IMR-90 (cell line): ENCODE measurements around the gene SLC4A7. TPM values are rescaled to one million over a fixed set of nuclear protein-coding genes. Genes with fewer than 3 reads are reported as not detected.

Source experiments
- ATAC-seq: fragments of 200-7000 bp; cut with Tn5 transposase; 2 replicates; pipeline ENCODE4 v1.9.1; 2020; ENCODE audit warnings: low read depth, mild to moderate bottlenecking, moderate library complexity
- BruUV-seq: library from RNA; stranded (reverse); fragments of 400-500 nt; replicated peaks from 2 replicates; lab custom pipeline; 2021; lab: Mats Ljungman, UMichigan
- CTCF ChIA-PET: fragments of 300-600 bp; formaldehyde crosslinking; extraction: SDS; loops from one replicate; lab custom pipeline; 2021; ENCODE audit warnings: antibody characterized with exemption; lab: Yijun Ruan, JAX
- POLR2A ChIA-PET: fragments of 300-600 bp; sonication (Branson Sonifier 250); formaldehyde crosslinking; loops from one replicate; lab custom pipeline; 2022; ENCODE audit warnings: antibody characterized with exemption; ENCODE audit not compliant: unreplicated experiment; lab: Charles Lee
- DNase-seq: peaks from one replicate; pipeline ENCODE4 v3.0.0; 2013
- H2AFZ ChIP-seq: replicated peaks from 2 replicates; pipeline ENCODE3; 2013; ENCODE audit warnings: low read length, mild to moderate bottlenecking; ENCODE audit not compliant: poor library complexity
- H2AK5ac ChIP-seq: 2 replicates; pipeline ENCODE4 v1.6.1; 2013; ENCODE audit warnings: low read depth, low read length, inconsistent platforms
- H2AK9ac ChIP-seq: replicated peaks from 2 replicates; pipeline ENCODE3; 2013; ENCODE audit warnings: mild to moderate bottlenecking, low read depth, low read length, moderate library complexity; ENCODE audit not compliant: poor library complexity
- H2BK120ac ChIP-seq: 2 replicates; pipeline ENCODE4 v1.6.1; 2013; ENCODE audit warnings: low read depth, low read length, inconsistent platforms
- H2BK15ac ChIP-seq: 3 replicates; pipeline ENCODE4 v1.6.1; 2013; ENCODE audit warnings: low read depth, low read length, inconsistent platforms
- H2BK20ac ChIP-seq: 2 replicates; pipeline ENCODE4 v1.6.1; 2013; ENCODE audit warnings: low read depth, mild to moderate bottlenecking, inconsistent platforms, low read length, moderate library complexity
- H2BK5ac ChIP-seq: 2 replicates; pipeline ENCODE4 v1.6.1; 2013; ENCODE audit warnings: mild to moderate bottlenecking, low read depth, low read length, inconsistent platforms; ENCODE audit not compliant: poor library complexity, severe bottlenecking
- H3K14ac ChIP-seq: replicated peaks from 2 replicates; pipeline ENCODE4 v1.6.1; 2013; ENCODE audit warnings: low read depth, low read length, inconsistent platforms
- H3K18ac ChIP-seq: 2 replicates; pipeline ENCODE4 v1.6.1; 2013; ENCODE audit warnings: low read depth, low read length, control low read depth
- H3K23ac ChIP-seq: 2 replicates; pipeline ENCODE4 v1.6.1; 2013; ENCODE audit warnings: low read depth, low read length, inconsistent platforms
- H3K27ac ChIP-seq: 2 replicates; pipeline ENCODE4 v1.5.1; 2013; ENCODE audit warnings: mild to moderate bottlenecking, control low read depth, low read length; ENCODE audit not compliant: insufficient read depth
- H3K27me3 ChIP-seq: 2 replicates; pipeline ENCODE4 v1.6.1; 2013; ENCODE audit warnings: low read length; ENCODE audit not compliant: control insufficient read depth, insufficient read depth
- H3K36me3 ChIP-seq: 2 replicates; pipeline ENCODE4 v1.6.1; 2013; ENCODE audit warnings: low read length, mixed read lengths; ENCODE audit not compliant: control insufficient read depth, insufficient read depth
- H3K4ac ChIP-seq: 2 replicates; pipeline ENCODE4 v1.6.1; 2013; ENCODE audit warnings: low read depth, low read length, inconsistent platforms
- H3K4me1 ChIP-seq: 2 replicates; pipeline ENCODE4 v1.6.1; 2013; ENCODE audit warnings: low read length, mixed read lengths; ENCODE audit not compliant: control insufficient read depth, insufficient read depth
- H3K4me2 ChIP-seq: 2 replicates; pipeline ENCODE4 v1.6.1; 2013; ENCODE audit warnings: low read depth, mild to moderate bottlenecking, control low read depth, low read length, moderate library complexity
- H3K4me3 ChIP-seq: 2 replicates; pipeline ENCODE4 v1.5.1; 2013; ENCODE audit warnings: low read depth, mild to moderate bottlenecking, control low read depth, low read length, moderate library complexity; ENCODE audit not compliant: insufficient read depth
- H3K56ac ChIP-seq: 2 replicates; pipeline ENCODE4 v1.6.1; 2013; ENCODE audit warnings: low read length, inconsistent platforms; ENCODE audit not compliant: insufficient read depth; ENCODE audit errors: extremely low read depth
- H3K79me1 ChIP-seq, 2 experiments: 2 replicates each; pipeline ENCODE4 v1.6.1; 2013; ENCODE audit warnings: low read length in 2 of 2, inconsistent platforms in 1 of 2, low read depth in 1 of 2
- H3K9ac ChIP-seq: 2 replicates; pipeline ENCODE4 v1.6.1; 2013; ENCODE audit warnings: low read depth, low read length, control low read depth
- H3K9me1 ChIP-seq: 2 replicates; pipeline ENCODE4 v1.6.1; 2013; ENCODE audit warnings: low read length, inconsistent platforms; ENCODE audit not compliant: insufficient read depth
- H3K9me3 ChIP-seq: 2 replicates; pipeline ENCODE4 v1.6.1; 2013; ENCODE audit warnings: low read length; ENCODE audit not compliant: control insufficient read depth, insufficient read depth
- H4K20me1 ChIP-seq: 2 replicates; pipeline ENCODE4 v1.6.1; 2013; ENCODE audit warnings: low read length, inconsistent platforms; ENCODE audit not compliant: insufficient read depth
- H4K5ac ChIP-seq: 2 replicates; pipeline ENCODE4 v1.6.1; 2013; ENCODE audit warnings: mild to moderate bottlenecking, low read depth, low read length, control low read depth
- H4K8ac ChIP-seq, 2 experiments: 2 replicates each; pipeline ENCODE4 v1.6.1; 2013; ENCODE audit warnings: low read depth in 2 of 2, low read length in 2 of 2, control low read depth in 1 of 2, inconsistent platforms in 1 of 2
- H4K91ac ChIP-seq: 2 replicates; pipeline ENCODE4 v1.6.1; 2013; ENCODE audit warnings: low read depth, low read length, inconsistent platforms; ENCODE audit not compliant: insufficient read depth
- MAFK ChIP-seq: IDR thresholded peaks from 2 replicates; pipeline ENCODE4 v1.6.1; 2012; ENCODE audit warnings: low read depth, low read length, improper control_type of control experiment
- NFE2L2 ChIP-seq: fragments of 150-350 bp; IDR thresholded peaks from 2 replicates; pipeline ENCODE4 v1.6.1; 2016; ENCODE audit warnings: low read depth, mild to moderate bottlenecking, low read length
- RCOR1 ChIP-seq: IDR thresholded peaks from 2 replicates; pipeline ENCODE4 v1.6.1; 2012; ENCODE audit warnings: mild to moderate bottlenecking, low read length, improper control_type of control experiment; ENCODE audit not compliant: insufficient replicate concordance
- SMC3 ChIP-seq: fragments of 150-350 bp; IDR thresholded peaks from 2 replicates; pipeline ENCODE4 v1.6.1; 2016; ENCODE audit warnings: low read depth, mild to moderate bottlenecking, antibody characterized with exemption, low read length, moderate library complexity
- WGBS, 2 experiments: methylation state at CpG; one replicate each; pipeline versions ENCODE4 v1.1.5 to v1.1.7; 2013; ENCODE audit warnings: missing lambda C conversion rate in 2 of 2; ENCODE audit not compliant: insufficient read length in 1 of 2; ENCODE audit errors: extremely low coverage in 2 of 2; 5-methylcytosine and 5-hydroxymethylcytosine counted together
- dilution Hi-C: fragments of 300-500 bp; cut with HindIII; formaldehyde crosslinking; loops from one replicate; pipeline ENCODE4 v1.14.3; 2018; ENCODE audit warnings: low sequenced_read_pairs; ENCODE audit not compliant: unreplicated experiment
- in situ Hi-C: fragments of 300-500 bp; cut with MboI; formaldehyde crosslinking; loops from 3 replicates; pipeline ENCODE4 v1.14.3; 2019; ENCODE audit warnings: low sequenced_read_pairs, inconsistent platforms, mixed read lengths
- intact Hi-C: fragments of 100-400 bp; cut with micrococcal nuclease; formaldehyde crosslinking; loops from 2 replicates; pipeline ENCODE4 v1.10.0; 2022
- polyA plus RNA-seq, 3 experiments: library from polyadenylated mRNA; depleted of rRNA; stranded (reverse); fragments of >200 nt; gene quantifications; 2 replicates each; pipeline ENCODE4 v1.2.3, GENCODE V29; 2012; ENCODE audit warnings: low replicate concordance in 1 of 3
- total RNA-seq: library from RNA; depleted of rRNA; stranded (reverse); fragments of >200 nt; gene quantifications from 2 replicates; pipeline ENCODE4 v1.2.3, GENCODE V29; 2012
- TF ChIP-seq, protein P1 (sequence below): fragments of 150-350 bp; IDR thresholded peaks from 2 replicates; pipeline ENCODE4 v1.6.1; 2017; ENCODE audit warnings: mild to moderate bottlenecking, antibody characterized with exemption, low read length, low read depth
- TF ChIP-seq, protein P2 (sequence below): conservative IDR thresholded peaks from 2 replicates; pipeline ENCODE4 v1.5.1; 2012; ENCODE audit warnings: mild to moderate bottlenecking, low read depth, low read length, improper control_type of control experiment

Gene SLC4A7
- total and polyA plus RNA-seq, 2 of the 4 experiments (the other 2 are of a cell fraction) = 17.7 to 50.4 TPM

DNA sequence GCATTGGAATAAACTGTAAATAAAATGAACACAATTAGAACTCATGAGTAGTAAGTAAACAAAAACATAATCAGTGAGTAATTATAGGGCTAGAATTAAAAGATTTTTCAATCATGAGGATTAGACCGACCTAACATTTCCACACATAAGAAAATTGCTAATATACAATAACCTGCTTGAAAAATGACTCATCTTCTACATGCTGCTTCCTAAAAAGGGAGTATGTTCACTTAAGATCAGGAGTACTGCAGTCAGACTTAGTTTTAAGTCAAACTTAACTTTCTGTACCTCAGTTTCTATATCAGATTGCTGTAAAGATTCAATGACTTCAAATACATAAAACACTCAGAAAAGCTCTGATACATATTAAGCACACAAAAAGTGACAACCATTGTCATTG is 92.4 kb downstream of the SLC4A7 start:
- POLR2A ChIA-PET = no interaction called here
- Histone ChIP-seq H3K9me3 (no peaks in the 10 kb centered on the region), H3K4me3 (no peak overlapping the region), H2BK15ac (no peak overlapping the region), H2AK5ac (no peak overlapping the region), H2BK120ac (no peak overlapping the region), H3K36me3 (peaks cover 16% of the 10 kb centered on the region), H3K18ac (no peak overlapping the region), H2AFZ (no peak overlapping the region), H3K27ac (no peak overlapping the region), H3K56ac (no peak overlapping the region), H4K91ac (no peak overlapping the region), H3K4me2 (no peak overlapping the region), H3K9me1 (no peaks in the 10 kb centered on the region; the same call in 1 of the 2 replicates), H2BK20ac (no peak overlapping the region), H3K27me3 (no peaks in the 10 kb centered on the region), H3K79me1 (peaks cover 6 to 20% of the 10 kb centered on the region in 2 experiments; a peak in 2 of 4 replicates), H3K9ac (no peak overlapping the region), H4K20me1 (no peaks in the 10 kb centered on the region), H3K4ac (no peak overlapping the region), H2AK9ac (no peak overlapping the region), H2BK5ac (no peak overlapping the region), H4K8ac (no peak overlapping the region), H3K14ac (no peak overlapping the region), H3K4me1 (no peaks in the 10 kb centered on the region), H4K5ac (no peak overlapping the region), H3K23ac (no peak overlapping the region)
- dilution Hi-C loops (no loop called here), intact Hi-C loops (no loop called here), in situ Hi-C loops (no loop called here)
- DNase-seq (peak; percentile 23), ATAC-seq (peak; percentile 64)
- TF ChIP-seq NFE2L2 = no peak
- TF ChIP-seq, protein P1, sequence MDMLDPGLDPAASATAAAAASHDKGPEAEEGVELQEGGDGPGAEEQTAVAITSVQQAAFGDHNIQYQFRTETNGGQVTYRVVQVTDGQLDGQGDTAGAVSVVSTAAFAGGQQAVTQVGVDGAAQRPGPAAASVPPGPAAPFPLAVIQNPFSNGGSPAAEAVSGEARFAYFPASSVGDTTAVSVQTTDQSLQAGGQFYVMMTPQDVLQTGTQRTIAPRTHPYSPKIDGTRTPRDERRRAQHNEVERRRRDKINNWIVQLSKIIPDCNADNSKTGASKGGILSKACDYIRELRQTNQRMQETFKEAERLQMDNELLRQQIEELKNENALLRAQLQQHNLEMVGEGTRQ = no peak
- no peak for TF ChIP-seq SMC3
- TF ChIP-seq RCOR1 = no peak
- TF ChIP-seq, protein P2, sequence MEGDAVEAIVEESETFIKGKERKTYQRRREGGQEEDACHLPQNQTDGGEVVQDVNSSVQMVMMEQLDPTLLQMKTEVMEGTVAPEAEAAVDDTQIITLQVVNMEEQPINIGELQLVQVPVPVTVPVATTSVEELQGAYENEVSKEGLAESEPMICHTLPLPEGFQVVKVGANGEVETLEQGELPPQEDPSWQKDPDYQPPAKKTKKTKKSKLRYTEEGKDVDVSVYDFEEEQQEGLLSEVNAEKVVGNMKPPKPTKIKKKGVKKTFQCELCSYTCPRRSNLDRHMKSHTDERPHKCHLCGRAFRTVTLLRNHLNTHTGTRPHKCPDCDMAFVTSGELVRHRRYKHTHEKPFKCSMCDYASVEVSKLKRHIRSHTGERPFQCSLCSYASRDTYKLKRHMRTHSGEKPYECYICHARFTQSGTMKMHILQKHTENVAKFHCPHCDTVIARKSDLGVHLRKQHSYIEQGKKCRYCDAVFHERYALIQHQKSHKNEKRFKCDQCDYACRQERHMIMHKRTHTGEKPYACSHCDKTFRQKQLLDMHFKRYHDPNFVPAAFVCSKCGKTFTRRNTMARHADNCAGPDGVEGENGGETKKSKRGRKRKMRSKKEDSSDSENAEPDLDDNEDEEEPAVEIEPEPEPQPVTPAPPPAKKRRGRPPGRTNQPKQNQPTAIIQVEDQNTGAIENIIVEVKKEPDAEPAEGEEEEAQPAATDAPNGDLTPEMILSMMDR = no peak
- no peak for TF ChIP-seq MAFK
- no CpG with 5 or more reads among the region's 1 CpG for WGBS, 2 experiments
- BruUV-seq = no TSS peak
- CTCF ChIA-PET = no interaction called here
